Ascending aorta (tissue), 2 donors: ENCODE results near the gene NOL12. TPM values are rescaled to one million over a fixed set of nuclear protein-coding genes. Genes with fewer than 3 reads are reported as not detected.

Experiments
- DNase-seq, 2 donors: peaks; one replicate each; pipeline ENCODE4 v3.0.0-alpha.2; 2019; ENCODE audit warnings: low spot score in 2 of 2
- H3K27ac ChIP-seq, 2 donors: fragments of 200-600 bp; sonication (generic); one replicate each; pipeline ENCODE4 v1.5.1; 2016 to 2017; ENCODE audit warnings: mild to moderate bottlenecking in 1 of 2
- H3K27me3 ChIP-seq: fragments of 200-600 bp; sonication (generic); one replicate; pipeline ENCODE4 v1.5.1; 2017
- H3K36me3 ChIP-seq, 2 donors: fragments of 200-600 bp; sonication (generic); one replicate each; pipeline ENCODE4 v1.5.1; 2016
- H3K4me1 ChIP-seq, 2 donors: fragments of 200-600 bp; sonication (generic); one replicate each; pipeline ENCODE4 v1.5.1; 2016 to 2017; ENCODE audit warnings: mild to moderate bottlenecking in 1 of 2
- H3K4me3 ChIP-seq, 2 donors: fragments of 200-600 bp; sonication (generic); one replicate each; pipeline ENCODE4 v1.5.1; 2016 to 2017; ENCODE audit warnings: mild to moderate bottlenecking in 1 of 2
- H3K9me3 ChIP-seq, 2 donors: fragments of 200-600 bp; sonication (generic); one replicate each; pipeline ENCODE4 v1.5.1; 2016
- intact Hi-C: fragments of 100-400 bp; cut with DNase I; formaldehyde crosslinking; loops from one replicate; pipeline ENCODE4 v1.15.1; 2023
- total RNA-seq: library from RNA; depleted of rRNA; stranded (reverse); fragments of >200 nt; gene quantifications from one replicate; pipeline ENCODE4 v1.1.0, GENCODE V29; 2016
- TF ChIP-seq, protein P1 (sequence below), 3 experiments: fragments of 200-600 bp in 2 of 3; fragments of 450-650 bp in 1 of 3; sonication (generic) in 2 of 3; IDR thresholded peaks; one replicate each; pipeline ENCODE4 v1.5.1; 2016 to 2019; ENCODE audit warnings: antibody characterized with exemption in 3 of 3, mild to moderate bottlenecking in 1 of 3, moderate library complexity in 1 of 3

NOL12 gene
- total RNA-seq, 1 donor from 2014 or later, result 4.0 TPM

DNA sequence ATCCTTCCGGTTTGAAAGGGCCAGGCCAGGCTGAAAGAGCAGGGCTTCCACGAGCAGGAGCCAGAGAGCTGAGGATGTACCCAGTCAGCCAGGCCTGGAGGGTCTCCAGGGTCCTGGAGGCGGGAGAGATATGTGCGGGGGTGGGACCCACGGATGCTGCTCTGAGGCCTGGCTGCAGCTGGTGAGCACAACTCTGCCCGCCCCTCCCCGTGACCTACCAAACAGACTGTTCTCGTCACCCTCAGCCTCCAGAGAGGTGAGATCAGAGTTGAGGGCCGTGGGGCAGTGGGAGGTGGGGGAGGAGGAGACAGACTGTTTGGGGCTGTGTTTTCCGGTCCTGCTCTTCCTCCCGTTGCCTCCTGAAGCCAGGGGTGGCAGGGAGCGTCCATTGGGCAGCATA, 52.9 kb downstream of the NOL12 start:
- Histone ChIP-seq H3K27ac (no peak overlapping the region), H3K27me3 (no peaks in the 10 kb centered on the region), H3K4me1 (peaks cover 0 to 8% of the 10 kb centered on the region in 2 donors), H3K36me3 (no peaks in the 10 kb centered on the region), H3K9me3 (no peaks in the 10 kb centered on the region), H3K4me3 (no peak overlapping the region)
- DNase-seq, result no peak
- intact Hi-C loops, result no loop called here
- TF ChIP-seq, protein P1, sequence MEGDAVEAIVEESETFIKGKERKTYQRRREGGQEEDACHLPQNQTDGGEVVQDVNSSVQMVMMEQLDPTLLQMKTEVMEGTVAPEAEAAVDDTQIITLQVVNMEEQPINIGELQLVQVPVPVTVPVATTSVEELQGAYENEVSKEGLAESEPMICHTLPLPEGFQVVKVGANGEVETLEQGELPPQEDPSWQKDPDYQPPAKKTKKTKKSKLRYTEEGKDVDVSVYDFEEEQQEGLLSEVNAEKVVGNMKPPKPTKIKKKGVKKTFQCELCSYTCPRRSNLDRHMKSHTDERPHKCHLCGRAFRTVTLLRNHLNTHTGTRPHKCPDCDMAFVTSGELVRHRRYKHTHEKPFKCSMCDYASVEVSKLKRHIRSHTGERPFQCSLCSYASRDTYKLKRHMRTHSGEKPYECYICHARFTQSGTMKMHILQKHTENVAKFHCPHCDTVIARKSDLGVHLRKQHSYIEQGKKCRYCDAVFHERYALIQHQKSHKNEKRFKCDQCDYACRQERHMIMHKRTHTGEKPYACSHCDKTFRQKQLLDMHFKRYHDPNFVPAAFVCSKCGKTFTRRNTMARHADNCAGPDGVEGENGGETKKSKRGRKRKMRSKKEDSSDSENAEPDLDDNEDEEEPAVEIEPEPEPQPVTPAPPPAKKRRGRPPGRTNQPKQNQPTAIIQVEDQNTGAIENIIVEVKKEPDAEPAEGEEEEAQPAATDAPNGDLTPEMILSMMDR (IDR thresholded peaks at IDR 0.05), result no peak

DNA sequence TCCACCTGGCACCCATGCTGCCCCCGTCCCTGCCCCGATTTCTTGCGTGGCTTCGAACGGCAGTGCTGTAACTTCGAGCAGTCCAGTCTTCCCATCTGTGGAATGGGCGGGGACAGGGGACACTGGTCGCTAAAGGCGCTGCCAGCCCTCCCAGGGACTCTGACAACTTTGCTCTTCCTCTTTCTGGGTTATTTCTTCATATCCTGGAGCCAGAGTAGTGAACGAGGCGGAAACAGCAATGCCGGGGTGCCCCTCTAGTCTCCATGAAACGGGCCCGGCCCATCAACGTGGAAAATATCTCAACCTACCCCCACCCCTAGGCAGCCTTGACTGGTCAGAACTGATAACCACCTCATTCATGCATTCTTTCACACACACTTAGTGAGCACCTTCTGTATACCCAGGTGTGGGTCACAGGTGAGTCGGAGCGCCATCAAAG, 53.5 kb downstream of the NOL12 start:
- Histone ChIP-seq H3K27ac (no peak overlapping the region), H3K9me3 (no peaks in the 10 kb centered on the region), H3K27me3 (no peaks in the 10 kb centered on the region), H3K4me3 (no peak overlapping the region), H3K36me3 (no peaks in the 10 kb centered on the region), H3K4me1 (peaks cover 0 to 8% of the 10 kb centered on the region in 2 donors)
- intact Hi-C loops, result no loop called here
- no peak for DNase-seq
- TF ChIP-seq, protein P1 (IDR thresholded peaks at IDR 0.05), result no peak

DNA sequence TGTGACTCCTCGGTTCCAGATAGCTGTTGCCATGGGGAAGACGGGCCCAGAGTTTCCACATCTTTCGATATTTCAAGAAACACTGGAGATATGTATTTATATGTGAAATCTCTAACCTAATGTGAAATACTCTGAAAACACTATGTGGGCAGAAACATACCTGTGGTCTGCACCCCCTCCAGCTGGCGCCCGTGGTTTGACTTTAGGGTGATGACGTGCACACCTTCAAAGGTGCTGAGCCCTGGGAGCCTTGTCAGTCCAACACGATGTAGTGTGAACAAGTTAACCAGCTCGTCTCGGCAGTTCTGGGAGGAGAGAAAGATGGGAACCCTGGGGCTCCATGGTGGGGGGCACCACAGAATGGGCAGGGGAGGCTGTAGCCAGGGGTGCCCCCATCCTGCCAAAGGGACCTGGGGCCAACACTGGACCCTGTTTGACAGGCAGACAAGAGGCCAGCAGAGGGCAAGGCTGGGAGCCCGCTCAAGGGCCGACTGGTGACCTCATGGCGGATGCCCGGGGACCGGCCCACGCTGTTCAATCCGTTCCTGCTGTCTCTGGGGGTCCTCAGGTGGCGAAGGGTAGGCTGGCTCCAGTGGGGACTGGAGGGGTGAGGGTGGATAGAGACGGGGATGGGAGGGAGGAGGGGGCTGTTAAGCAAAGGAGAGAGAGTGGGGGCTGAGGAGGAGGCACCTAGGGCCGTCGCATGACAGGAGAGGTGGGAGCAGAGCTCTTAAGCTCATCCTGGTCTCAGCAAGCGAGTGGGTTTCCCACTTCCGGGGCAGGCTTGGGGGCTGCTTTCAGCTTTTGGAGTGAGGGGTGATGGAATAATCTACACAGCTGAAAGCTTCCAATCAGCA, 54.5 kb downstream of the NOL12 start:
- Histone ChIP-seq H3K27me3 (no peaks in the 10 kb centered on the region), H3K27ac (peak overlapping the region in 1 of 2 donors; percentile 44), H3K4me1 (peaks cover 0 to 13% of the 10 kb centered on the region in 2 donors), H3K9me3 (no peaks in the 10 kb centered on the region), H3K4me3 (no peak overlapping the region), H3K36me3 (no peaks in the 10 kb centered on the region)
- intact Hi-C loops, result no loop called here
- TF ChIP-seq, protein P1 (IDR thresholded peaks at IDR 0.05), result no peak
- no peak for DNase-seq

DNA sequence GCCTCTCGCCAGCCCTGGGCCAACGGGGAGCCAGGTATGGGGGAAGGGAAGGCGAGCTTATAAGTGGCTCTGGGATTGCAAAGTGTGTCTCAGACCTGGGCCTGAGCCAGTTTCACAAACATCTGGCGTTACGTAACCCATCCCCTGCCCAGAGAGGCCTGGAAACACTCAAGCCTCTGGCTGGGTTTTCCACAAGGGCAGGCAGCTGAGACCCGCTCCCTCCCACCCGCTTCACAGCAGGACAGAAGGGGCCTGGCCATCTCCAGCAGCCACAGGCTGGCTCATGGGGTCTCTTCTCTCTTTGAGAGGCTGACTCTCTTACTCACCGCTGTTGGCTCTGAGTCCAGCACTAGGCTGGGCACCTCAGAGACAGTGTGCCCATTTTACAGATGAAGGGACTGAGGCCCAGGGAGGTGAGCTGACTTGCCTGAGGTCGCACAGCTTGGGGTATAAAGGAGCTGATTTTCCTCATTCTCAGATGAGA, 55.2 kb downstream of the NOL12 start:
- H3K4me3 ChIP-seq, result no peak overlapping the region
- H3K36me3 ChIP-seq, result no peaks in the 10 kb centered on the region
- intact Hi-C loops, result no loop called here
- H3K4me1 ChIP-seq, result peaks cover 0 to 13% of the 10 kb centered on the region in 2 donors
- TF ChIP-seq, protein P1 (IDR thresholded peaks at IDR 0.05), result no peak
- DNase-seq, result peak; percentile 29 to 91
- H3K27ac ChIP-seq, result peak overlapping the region in 1 of 2 donors; percentile 44
- no peaks in the 10 kb centered on the region for H3K9me3 ChIP-seq
- H3K27me3 ChIP-seq, result no peaks in the 10 kb centered on the region

DNA sequence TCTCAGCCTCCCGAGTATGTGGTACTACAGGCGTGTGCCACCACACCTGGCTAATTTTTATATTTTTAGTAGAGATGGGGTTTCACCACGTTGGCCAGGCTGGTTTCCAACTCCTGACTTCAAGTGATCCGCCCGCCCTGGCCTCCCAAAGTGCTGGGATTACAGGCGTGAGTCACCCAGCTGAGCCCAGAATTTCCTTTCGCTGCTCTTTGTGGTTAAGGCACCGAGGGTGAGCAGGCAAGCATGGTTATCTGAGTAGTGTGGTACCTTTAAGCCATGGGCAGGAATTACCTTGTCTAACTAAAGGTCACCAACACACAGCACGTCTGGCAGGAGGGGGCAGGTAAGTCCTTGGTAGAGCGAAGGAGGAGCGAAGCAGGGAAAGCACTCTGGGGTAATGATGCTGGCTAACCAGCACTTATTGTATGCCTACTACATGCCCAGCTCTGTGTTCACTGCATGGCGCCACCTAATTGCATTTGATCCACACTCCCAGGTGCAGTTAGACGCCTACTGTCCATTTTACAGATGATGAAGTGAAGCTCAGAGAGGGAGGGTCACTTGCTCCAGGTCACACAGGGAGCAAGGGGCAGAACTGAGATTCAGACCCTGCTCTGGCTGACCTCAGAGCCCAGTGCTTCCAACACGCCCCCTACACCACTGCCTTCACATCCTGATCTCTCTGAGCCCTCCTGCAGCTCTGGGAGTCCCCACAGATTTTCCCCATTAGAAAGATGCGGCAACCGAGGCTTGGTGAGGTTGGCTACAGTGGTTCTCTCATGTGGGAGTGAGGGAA, 56.4 kb downstream of the NOL12 start:
- TF ChIP-seq, protein P1 (IDR thresholded peaks at IDR 0.05), result no peak
- Histone ChIP-seq H3K9me3 (no peaks in the 10 kb centered on the region), H3K36me3 (no peaks in the 10 kb centered on the region), H3K27ac (no peak overlapping the region), H3K4me1 (peaks cover 9 to 19% of the 10 kb centered on the region in 2 donors), H3K4me3 (no peak overlapping the region), H3K27me3 (no peaks in the 10 kb centered on the region)
- no peak for DNase-seq
- intact Hi-C loops, result no loop called here

Other genes starting within 250 kb of the NOL12 start
- 101 TPM for gene MFNG, start 200.0 kb upstream of the NOL12 start, total RNA-seq
- gene CARD10, start 166.9 kb upstream of the NOL12 start, total RNA-seq, result 21.0 TPM
- gene CDC42EP1, start 125.9 kb upstream of the NOL12 start, total RNA-seq, result 100 TPM
- not detected for gene LGALS2, start 106.3 kb upstream of the NOL12 start, total RNA-seq
- 53.5 TPM for gene GGA1, start 77.5 kb upstream of the NOL12 start, total RNA-seq
- 33.7 TPM for gene SH3BP1, start 46.7 kb upstream of the NOL12 start, total RNA-seq
- 10.6 TPM for gene PDXP, start 27.6 kb upstream of the NOL12 start, total RNA-seq
- 2,009 TPM for gene LGALS1, start 10.7 kb upstream of the NOL12 start, total RNA-seq
- gene TRIOBP, start 10.7 kb downstream of the NOL12 start, total RNA-seq, result 253 TPM
- 4.5 TPM for gene GCAT, start 121.6 kb downstream of the NOL12 start, total RNA-seq
- gene GALR3, start 137.0 kb downstream of the NOL12 start, total RNA-seq, result not detected
- gene ANKRD54, start 158.0 kb downstream of the NOL12 start, total RNA-seq, result 61.8 TPM
- gene EIF3L, start 163.1 kb downstream of the NOL12 start, total RNA-seq, result 256 TPM
- gene MICALL1, start 220.0 kb downstream of the NOL12 start, total RNA-seq, result 43.9 TPM